NCI-H1092 treated with DMSO at 0.1 percent for 48 hours (cell line): ENCODE measurements around the gene TNMD.

Experiments used
- DNase-seq: peaks from one replicate; lab custom pipeline; 2025; lab: John Stamatoyannopoulos, UW

The TNMD gene

DNA sequence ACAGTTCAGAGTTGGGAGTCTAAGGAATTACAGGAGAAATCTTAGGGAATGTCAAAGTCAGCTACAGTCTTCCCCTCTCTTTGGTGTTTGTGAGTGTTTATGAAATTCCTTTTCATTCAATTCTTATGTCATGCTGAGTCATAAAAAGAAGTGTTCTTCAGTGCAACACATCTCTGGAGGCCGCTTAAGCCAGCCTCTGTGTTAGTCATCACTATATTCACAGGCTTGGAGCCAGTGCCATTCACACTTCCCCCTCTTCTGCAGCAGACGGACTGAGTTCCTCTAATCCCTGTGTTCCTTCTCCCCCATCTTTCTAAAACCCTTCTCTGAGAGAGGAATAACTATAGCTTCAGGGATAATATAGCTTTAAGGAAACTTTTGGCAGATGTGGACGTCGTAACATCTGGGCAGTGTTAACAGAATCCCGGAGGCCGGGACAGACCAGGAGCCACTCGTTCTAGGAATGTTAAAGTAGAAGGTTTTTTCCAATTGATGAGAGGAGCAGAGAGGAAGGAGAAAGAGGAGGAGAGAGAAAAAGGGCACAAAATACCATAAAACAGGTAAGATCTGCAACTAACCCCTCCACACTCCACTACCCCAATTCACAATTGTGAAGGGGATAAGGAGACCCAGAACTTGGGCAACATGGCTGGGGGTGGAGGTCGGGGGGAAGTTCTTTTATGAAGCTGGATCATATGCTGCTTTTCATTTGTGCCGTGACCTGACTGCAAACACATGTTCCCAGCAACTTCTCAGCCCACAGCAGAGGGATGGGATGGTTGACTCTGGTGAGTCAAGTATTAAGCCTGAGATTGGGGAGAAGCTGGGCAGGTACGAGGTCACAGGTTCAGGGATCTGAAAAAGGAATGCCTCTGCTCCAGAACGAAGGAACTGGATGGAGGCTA is 59.5 kb downstream of the TNMD start, which contains the start of gene SRPX2:
Gene SRPX2, plus strand, starts transcription at position 244 of the 905 bp plus-strand sequence. CDS start 2,124 bp downstream, outside the sequence.
- no peak for DNase-seq

DNA sequence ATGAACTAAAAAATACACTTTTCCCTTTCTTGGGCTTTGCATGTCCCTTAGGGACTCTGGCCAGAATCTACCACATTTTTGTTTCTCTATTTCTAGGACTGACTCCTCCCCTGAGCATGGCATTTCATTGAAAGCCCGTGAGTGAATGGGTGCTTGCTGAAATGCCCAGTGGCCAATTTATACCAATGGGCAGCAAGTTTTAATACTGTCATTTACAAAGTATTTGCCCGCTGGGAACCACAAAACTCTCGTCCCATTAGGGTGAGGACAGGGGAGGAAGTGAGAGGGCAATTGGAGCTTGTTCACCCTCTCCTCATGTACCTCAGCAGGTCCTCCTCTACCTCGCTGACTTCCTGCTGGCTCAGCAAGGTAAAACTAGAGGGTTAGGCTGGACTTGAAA is 60.4 kb downstream of the TNMD start:
- no peak for DNase-seq

DNA sequence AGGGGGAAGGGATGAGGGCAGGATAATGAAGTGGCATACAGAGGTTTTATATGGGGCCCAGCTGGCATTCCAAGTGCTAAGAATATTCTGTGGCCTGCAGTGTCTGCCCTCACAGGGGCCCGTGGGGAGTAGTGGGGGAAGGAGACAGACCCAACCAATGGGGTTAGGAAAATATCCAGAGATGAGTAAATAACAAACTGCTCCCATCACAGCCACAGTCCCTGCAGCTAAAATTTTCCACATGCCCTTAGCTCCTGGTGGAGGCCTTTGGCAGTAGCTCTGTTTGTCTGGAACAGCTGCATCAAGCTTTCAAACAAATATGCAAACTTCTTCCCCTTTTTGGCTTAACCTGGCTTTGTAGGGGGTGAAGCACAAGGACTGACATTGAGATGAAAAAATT is 62.4 kb downstream of the TNMD start:
- DNase-seq: no peak

DNA sequence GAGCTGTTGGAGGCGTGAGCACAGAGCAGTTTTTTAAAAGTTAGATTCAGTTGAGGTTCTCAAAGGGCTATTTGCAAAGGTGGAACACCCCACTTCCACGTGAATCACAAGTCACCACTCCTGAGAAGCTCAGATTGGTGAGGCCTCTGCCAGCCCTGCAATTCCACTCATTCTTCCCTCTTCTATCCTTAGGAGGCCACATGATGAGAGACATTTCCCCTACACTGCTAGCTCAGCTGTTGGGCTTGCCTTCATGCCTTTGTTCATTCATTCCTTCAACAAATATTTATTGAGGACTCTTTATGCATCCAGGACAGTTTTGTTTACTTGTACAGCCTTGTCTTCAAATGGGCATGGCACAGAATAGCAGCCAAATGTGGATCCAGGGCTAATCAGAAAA is 63.0 kb downstream of the TNMD start:
- DNase-seq: peak; percentile 38

DNA sequence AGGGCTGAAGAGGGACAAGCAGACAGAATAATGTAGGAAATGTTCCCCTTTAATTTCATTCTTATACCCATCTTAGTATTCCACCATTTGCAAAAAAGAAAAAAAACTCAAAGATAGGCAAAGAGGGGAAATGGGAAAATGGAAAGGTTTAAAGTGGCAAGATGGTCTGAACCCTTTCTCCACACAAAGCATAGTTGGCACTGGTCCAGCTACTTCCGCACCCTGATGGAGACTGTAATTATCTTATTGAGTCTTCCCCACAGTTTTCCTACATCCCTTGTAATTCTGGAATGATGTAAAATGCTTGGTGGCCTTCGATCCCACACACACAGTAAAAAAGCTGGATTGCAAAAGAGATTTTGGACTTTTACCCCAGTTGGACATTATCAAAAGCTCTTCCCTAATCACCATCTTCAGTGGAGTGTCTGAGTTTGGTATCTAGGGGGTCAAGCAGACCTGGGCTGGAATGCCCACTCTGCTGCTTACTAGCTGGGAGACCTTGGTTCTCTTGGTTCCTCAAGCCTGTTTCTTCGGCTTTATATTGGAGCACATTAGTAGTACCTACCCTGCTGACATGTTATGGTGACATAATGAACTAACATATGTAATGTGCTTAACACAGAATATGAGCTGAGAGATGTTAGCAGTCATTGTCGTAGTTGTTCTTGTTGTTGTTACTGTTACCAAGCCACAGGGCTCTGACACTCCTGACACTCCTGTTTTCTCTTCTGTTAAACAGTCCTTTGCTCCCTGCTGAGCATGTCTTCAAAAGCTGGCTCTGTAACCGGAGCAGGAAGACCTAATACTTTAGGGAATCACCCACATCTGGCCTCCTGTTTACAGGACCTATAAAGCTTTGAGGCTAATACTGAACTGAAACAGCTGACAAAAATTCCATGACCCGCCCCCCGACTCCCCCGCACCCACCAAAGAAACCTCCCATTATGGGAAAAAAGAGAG is 64.0 kb downstream of the TNMD start:
- DNase-seq: no peak
